ENCODE measurements around the gene OR6M1.

OR6M1 gene, protein sequence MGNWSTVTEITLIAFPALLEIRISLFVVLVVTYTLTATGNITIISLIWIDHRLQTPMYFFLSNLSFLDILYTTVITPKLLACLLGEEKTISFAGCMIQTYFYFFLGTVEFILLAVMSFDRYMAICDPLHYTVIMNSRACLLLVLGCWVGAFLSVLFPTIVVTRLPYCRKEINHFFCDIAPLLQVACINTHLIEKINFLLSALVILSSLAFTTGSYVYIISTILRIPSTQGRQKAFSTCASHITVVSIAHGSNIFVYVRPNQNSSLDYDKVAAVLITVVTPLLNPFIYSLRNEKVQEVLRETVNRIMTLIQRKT

DNA sequence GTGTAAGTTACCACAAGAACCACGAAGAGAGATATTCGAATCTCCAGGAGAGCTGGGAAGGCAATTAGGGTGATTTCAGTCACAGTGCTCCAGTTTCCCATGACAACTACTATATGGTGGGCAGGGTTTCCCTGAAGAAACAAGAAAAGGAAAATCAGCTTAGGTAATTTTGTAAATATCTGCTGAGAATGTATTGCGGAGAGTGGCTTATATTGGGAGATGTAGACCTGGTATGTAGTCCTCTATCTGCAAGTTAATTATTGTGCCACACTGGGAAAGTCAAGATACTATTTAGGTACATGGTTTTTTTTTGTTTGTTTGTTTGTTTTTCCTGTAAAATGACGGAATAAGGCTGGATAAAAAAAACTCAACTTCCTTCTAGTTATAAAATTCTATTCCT, at the start of gene OR6M1:
TSS of gene OR6M1 (minus strand) at position 101 of the 400 bp plus-strand sequence. CDS start at position 101, 0 bp downstream.
- DNase-seq, result no peak

DNA sequence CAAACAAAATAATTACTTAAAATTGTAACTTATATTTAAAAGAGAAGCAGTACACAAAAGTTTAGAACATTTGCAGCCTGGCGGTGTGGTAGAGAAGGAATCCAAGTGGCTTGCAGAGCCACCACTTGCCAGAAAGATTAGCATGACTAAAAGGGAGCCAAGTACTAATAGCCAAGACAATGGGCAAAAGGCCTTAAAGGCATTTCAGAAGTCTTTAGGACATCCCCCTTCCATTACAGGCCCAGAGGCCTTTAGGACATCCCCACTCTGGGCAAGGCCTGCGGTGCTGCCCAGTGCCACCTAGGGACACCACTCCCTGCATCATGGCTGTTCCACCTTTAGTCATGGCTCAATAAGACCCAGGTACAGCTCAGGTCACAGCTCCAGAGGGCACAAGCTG, 46.9 kb upstream of the OR6M1 start:
- DNase-seq, result no peak

DNA sequence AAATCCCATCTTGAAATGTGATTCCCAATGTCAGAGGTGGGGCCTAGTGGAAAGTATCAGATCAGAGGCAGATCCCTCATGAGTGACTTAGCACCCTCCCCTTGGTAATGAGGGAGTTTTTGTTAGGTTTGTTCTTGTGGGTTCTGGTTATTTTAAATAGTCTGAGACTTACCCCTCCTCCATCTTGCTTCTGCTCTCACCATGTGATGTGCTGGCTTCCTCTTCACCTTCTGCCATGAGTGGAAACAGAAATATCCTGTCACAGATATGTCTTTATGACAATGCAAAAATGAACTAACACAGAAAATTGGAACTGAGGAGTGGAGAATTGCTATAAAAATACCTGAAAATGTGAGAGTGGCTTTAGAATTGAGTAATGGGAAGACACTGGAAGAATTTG, 46.2 kb upstream of the OR6M1 start:
- no peak for DNase-seq

DNA sequence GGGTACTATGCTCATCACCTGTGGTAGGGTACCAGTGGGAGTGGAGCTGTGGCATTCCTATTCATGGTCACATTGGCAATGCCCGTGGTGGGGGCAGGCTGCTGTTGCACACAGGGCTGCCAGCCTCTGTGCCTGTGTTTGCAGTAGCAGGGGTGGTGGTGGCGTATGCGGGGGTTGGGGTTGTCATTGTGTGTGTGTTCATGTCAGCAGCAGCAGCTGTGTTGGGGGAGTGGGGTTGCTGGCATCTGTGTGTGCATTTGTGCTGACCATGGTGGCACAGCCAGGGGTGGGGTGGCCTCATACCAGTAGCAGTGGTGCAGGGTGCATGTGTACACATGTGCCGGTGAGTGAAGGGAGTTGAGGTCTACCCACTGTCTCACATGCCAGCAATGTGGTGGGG, 45.0 kb upstream of the OR6M1 start:
- DNase-seq, result no peak

DNA sequence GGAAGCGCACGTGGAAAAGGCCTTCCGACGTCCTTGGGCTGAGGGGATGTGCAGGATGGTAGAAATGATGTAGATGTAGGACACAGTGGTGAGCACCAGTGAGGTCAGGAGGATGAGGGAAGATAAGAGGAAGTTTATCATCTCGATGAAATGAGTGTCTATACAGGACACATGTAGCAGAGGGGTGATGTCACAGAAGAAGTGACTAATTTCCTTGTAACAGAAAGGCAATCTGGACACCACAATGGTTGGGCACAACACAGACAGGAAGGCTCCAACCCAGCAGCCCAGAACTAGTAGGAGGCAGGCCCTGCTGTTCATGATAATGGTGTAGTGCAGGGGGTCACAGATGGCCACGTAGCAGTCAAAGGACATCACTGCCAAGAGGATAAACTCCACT, 35.0 kb upstream of the OR6M1 start:
- no peak for DNase-seq

DNA sequence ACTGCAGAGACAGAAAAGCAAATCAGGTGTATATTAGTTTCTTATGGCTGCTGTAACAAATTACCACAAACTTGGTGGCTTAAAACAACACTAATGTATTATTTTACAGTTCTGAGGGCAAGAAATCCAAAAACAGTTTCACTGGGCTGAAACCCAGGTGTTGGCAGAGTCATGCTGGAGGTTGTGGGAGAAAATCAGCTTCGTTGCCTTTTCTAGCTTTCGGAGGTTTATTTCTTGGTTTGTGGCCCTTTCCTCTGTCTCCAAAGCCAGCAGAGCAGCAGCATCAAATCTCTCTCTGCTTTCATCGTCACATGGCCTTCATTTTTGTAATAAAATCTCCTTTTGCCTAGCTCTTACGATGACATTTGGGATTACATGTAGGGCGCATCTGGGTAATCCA, 33.0 kb upstream of the OR6M1 start:
- no peak for DNase-seq

DNA sequence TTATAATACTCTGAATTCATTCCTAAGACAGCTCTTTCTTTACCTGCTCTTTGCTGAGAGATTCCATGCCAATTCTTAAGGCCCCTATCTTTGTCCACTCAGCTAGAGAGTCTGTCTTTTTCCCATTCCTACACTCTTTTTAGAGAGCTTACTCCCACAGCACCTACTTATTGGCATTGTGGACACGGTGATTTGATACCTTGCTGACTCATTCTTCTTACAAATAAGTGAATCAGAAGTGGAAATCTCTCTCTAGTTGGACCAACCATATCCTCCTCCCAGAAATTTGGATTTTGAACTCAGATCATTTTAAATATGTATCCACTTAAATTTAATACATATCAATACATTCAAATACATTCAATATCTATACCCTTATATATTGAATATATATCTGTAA, 32.5 kb upstream of the OR6M1 start:
- no peak for DNase-seq

DNA sequence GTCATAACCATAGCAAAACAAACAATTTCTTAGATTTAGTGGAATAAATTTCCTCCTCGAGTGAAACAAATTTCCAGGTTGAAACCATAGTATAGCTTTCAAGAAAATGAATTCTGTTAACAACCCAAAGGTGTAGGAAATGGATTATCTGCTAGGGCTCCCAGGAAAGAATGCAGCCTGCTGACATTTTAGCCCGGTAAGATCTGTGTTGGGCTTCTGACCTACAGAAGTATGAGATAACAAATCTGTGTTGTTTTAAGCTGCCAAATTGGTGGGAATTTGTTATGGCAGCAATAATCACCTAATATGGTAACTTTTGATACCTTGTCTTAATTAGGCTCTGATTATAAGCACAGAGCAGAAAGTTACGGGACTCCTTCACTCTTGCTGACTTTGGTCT, 32.0 kb upstream of the OR6M1 start:
- no peak for DNase-seq

DNA sequence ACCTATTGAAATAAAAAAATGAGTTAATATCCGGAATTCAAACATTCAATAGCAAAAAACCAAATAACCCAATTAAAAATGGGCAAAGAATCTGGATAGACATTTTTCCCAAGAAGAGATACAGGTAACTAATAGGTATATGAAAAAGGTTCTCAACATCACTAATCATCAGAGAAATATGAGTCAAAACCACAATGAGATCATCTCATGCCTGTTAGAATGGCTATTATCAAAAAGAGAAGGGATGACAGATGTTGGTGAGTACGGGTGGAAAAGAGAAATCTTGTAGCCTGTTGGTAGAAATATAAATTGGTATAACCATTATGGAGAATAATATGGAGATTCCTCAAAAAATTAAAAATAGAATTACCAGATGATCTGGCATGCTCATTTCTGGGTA, 26.9 kb upstream of the OR6M1 start:
- no peak for DNase-seq

DNA sequence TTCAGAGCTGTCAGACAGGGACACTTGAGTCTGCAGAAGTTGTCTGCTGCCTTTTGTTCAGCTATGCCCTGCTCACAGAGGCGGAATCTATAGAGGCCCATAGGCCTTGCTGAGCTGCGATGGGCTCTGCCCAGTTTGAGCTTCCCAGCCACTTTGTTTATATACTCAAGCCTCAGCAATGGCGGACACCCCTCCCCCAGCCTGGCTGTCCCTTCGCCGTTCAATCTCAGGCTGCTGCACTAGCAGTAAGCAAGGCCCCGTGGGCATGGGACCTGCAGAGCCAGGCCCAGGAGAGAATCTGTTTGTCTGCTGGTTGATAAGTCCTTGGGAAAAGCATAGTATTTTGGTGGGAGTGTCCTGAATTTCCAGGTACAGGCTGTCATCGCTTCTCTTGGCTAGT, 23.6 kb upstream of the OR6M1 start:
- DNase-seq, result no peak

DNA sequence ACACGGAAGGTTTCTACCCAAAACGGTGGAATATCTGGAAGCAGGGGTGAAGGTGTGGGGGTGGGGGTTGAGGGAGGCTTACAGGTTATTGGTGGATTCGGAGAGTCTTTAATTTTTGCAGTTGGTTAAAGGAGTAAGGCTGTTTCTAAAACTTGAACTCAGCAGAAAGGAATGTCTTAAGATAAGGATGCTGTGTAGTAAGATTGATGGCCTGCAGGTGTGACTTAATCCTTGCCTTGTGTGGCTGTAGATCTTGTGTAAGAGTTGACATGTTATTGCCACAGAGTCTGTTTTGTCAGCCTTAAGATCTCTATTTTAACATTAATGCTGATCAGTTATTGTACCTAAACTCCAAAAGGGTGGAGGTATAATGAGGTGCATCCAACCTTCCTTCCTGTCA, 16.4 kb upstream of the OR6M1 start:
- DNase-seq, result no peak

DNA sequence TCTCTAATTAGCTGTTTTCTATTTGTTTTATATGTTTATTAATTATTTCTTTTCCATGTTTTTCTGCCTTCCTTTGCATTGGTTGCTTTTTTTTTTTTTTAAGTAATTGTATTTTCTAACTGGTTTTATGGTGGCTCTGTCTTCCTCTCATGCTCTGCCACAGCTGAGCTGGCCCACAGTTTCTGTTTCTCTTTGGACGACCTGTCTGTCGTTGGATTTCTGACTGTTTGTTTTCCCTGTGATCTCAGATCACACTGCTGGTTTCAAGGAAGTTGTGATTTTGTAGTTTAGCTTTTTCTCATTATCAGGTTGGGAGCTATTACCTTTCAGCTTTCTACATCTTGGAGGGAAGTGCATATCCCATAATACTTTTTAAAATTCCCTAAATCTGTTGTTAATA, 15.9 kb upstream of the OR6M1 start:
- DNase-seq, result no peak

DNA sequence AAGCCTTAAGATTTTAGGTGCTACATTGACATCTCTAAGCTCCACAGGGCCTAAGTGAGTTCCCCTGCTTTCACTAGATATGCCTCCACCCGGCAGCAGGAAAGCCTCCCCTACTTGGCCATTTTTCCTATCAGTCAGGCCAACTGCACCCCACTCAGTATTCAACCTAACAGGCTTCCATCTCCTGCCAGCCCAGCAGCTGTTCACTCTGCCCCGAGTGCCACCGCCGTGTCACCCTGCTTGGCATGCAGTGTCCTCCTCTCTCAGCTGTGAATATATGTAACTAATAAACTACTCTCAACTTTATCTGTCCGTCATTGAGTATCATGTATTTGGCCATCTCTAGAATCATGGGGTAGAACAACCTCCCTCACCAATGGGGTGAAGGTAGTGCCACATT, 9.0 kb upstream of the OR6M1 start:
- DNase-seq, result no peak

DNA sequence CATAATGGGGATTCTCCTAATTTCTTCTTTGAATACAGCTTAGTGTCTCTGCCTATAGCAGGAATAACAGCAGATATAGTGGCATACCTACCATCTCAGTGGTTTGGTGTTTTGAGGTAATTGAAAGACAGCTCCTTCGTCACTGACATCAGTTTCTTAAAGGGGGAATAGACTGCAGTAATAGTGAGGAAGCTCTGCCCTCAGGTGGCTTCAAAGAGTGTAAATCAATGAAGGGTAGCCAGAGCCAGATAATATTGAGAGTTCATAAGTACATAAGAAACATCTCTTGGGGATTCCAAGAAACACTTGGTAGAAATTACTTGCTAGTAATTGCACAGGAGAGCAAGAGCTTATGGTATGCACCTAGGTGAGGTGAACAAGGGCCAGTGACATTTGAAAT, 4.4 kb downstream of the OR6M1 start:
- no peak for DNase-seq

DNA sequence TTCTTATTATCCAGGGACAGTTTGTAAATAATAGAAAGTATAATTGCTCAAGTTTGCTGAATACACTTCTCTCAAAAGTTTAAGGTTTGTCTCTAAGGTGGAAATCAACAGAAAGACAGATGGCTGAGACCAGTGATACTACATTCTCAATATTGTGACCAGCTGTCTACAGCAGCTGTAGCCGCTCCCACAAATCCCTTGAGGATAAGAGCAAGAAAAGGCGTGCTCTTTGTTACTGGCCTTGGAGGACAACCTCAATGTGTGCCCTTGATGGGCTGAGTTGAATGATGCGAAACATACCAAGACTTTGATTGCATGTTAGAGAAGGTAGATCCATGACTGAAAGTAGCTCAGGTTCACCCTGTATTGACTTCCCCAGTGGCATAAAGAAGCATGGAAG, 6.1 kb downstream of the OR6M1 start:
- DNase-seq, result no peak

DNA sequence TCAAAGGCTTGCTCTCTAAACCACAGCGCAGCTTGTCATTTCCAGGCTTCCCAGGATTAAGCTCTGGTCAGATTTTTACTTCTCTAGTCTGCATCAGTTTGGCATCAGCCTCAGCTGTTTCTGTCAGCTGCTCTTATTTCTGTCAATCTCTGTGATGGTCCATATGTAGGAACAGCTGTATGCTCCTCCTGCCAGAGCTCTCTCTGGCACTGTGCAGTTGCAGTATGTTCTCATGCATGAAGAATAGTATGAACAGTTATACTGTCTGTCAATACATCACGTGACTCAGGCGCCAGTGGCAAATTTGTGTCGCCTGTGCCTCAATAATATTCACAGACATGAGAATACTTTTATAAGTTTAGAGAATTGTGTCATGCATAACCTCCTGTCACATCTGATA, 6.7 kb downstream of the OR6M1 start:
- DNase-seq, result no peak

DNA sequence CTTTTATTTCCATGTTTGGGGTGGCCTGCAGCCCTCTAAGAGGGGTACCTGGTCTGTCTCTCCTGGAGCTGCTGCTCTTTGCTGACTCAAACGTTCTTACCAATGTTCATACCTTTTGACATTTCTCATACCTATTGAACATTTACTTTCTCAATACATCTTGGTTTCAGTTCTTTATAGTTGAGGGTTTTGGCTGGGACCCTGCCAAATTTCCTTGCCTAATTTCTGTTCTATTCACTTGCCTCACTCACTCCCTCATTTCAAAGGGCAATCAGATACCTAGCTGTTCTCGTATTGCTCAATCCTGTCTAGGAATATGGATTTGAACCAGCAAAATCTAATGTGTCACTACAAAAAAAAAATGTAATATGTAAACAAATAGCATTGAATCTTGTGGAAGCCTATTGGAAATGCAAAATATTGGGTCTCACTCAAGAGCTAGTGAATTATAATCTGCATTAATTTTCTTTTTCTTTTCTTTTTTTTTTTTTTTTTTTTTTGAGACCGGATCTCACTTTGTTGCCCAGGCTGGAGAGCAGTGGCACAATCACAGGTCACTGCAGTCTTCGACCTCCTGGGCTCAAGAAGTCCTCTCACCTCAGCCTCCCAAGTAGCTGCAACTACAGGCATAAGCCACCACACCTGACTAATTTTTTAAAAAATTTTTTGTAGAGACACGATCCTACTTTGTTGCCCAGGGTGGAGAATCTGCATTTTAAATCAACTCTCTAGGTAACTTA, 7.5 kb downstream of the OR6M1 start:
- no peak for DNase-seq

DNA sequence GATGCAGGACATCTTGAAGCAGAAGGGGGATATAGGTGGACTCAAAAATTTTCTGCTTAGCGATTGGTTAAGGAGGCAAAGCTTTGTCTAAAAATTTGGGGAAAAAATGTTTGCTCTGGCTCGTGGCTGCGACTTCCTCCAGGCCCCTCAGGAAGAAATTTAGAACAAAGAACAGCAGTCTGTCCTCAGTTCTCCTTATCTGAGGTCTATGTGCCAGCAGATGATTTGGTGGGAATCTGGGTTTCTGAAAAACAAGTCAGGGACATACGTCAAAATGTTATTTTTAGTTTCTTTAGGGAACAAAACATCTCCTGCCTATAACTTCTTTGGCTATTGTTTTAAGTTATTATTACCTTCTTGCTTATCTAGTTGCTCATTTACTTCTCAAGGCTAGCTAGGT, 8.1 kb downstream of the OR6M1 start:
- no peak for DNase-seq

DNA sequence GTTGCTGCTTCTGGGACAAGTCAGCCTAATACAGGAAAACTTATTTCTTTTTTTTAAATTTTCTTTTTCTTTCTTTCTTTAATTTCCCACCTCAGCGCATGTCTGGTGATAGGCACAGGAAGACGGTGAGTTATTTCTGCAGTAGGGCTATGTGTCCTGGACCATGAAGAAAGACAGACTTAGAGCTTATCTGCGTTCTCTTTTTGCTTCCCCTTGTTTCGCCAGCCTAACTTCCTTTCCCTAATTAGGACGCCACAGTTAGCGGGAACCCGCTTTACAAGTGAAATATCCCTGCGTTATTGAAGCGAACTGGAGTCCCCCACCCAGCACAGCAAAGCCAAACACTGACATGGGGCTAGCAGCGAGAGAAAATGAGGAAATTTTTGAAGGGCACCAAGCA, 8.6 kb downstream of the OR6M1 start:
- DNase-seq, result no peak

DNA sequence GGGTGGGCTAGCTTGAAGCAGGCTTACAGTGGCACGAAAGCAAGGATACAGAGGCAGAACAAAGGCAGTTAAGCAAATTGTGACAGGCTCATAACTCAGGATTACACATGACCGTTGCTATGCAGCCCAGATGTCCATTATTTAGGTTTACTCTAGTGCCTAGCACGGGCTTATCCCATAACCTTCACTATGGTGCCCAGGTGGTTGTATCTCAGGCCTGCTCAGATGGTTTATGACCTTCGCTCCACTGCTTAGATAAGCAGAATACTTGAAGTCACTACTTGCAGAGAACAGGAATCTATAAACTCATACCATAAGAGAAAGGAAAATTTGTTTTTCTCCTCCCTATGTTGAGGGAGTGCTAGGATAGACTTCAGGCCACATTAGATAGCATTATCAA, 9.0 kb downstream of the OR6M1 start:
- no peak for DNase-seq

DNA sequence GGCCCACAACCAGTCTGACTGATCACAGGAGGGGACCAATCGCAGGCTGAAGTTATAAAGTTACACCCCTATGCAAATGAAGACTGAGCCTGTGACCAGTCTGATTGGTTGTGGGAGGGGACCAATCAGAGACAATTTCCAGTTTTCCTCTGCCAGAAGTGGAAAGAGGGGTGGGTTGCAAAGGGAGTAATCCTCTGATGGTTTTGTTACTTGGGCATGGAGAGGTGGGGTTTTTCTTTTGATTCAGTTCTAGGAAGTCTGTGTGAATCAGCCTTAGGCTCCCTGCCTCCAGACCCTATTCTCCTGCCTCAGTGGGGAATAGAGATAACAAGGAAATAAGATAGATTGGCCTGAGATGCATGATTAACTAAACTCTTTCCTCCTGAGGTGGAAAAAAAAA, 9.9 kb downstream of the OR6M1 start:
- no peak for DNase-seq

DNA sequence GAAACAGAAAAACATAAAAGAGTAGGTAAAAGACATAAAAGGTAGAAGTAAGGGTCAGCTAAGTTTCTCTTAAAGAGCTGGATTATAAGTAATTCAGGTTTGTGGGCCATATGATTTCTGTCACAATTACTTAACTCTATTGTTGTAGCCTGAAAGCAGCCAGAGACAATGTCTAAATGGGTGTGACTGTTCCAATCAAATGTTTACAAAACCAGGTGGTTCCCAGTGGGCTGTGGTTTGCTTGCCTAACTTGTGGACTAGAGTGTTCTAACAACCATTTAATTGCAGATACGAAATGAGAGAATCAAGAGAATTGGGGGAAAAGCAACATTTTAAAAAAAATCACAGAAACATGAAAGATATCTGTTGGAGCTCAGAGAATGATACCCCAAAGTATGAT, 22.6 kb downstream of the OR6M1 start:
- no peak for DNase-seq

DNA sequence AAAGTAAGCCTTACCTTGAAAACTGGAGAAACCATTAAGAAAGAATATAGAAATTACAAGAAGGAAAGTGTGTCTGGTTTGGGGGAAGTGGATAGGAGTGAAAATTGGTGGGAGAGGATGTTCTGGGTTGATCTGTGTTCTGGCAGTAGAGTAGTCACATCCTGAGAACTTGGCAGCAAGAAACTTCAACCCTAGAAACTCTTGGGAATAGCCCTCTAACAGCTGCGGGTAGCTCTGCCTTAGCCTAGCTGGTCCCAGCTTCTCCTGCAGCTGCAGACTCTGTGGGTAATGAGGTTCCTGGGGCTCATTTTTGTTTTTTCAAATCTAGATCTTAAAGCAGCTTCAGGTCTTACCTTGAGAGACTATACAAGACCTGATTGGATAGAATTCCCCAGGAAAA, 27.6 kb downstream of the OR6M1 start:
- DNase-seq, result no peak

DNA sequence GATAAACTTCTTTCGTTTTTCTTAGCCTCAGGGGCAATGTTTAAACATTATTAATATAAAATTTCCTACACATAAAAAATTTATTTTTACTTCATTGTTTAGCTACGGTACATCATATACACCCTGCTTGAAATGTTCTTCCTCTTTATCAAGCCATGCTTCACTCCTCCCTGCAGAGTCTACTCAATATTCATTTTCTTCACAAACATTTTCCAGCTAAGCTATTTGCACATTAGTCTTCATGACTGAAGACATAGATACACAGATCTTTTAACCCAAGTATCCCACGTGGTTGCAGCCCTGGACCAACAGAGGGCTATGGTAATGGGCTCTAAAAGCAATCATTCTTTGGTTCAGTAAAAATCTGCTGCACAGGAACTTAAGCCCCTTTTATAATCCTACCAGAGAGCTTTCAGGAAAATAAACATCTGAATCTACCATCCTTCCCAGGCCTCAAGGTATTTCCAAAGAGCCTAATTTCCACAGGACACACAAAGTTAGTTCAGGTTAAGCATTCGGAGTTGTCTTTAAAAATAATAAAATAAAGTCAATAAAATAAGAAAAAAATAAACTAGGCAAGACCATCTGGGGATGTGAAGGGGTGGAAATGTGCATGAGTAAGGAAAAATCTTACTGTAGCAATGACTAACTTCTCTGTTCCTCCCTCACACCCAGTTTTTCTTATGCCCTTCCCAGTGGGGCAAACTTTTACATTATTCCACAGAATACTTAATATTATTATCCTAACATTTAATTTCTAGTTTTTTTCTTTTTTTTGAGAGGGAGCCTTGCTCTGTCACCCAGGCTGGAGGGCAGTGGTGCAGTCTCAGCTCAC, 30.2 kb downstream of the OR6M1 start:
- DNase-seq, result no peak

Measured in activated gamma-delta T cell treated with Interleukin-2 at 50 U/mL for 16 hours (primary cell).